ENCODE measurements around the gene MARVELD3.
"Not testable (repeated sequence)": the region's sequence is repeated elsewhere in the genome, so short reads cannot be mapped to it uniquely, and the experiment has no call there.

MARVELD3 gene

DNA sequence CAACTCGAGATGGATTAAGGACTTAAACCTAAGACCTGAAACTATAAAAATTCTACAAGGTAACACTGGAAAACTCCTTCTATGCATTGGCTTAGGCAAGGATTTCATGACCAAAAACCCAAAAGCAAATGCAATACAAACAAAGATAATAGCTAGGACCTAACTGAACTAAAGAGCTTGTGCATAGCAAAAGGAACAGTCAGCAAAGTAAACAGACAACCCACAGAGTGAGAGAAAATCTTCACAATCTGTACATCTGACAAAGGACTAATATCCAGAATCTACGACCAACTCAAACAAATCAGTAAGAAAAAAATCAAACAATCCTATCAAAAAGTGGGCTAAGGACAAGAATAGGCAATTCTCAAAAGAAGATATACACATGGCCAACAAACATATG lies 27.6 kb upstream of the MARVELD3 start:
- H3K4me1 Mint-ChIP-seq (ENCODE audit: low read depth in 2 of 2); ATAC-seq (replicated peaks); H3K4me3 Mint-ChIP-seq; H3K27ac Mint-ChIP-seq; H3K36me3 Mint-ChIP-seq (ENCODE audit: insufficient read depth); H3K9me3 Mint-ChIP-seq; DNase-seq: not testable (repeated sequence)
- H3K27me3 Mint-ChIP-seq, result peaks cover 44 to 53% of the 10 kb centered on the region in 2 donors

DNA sequence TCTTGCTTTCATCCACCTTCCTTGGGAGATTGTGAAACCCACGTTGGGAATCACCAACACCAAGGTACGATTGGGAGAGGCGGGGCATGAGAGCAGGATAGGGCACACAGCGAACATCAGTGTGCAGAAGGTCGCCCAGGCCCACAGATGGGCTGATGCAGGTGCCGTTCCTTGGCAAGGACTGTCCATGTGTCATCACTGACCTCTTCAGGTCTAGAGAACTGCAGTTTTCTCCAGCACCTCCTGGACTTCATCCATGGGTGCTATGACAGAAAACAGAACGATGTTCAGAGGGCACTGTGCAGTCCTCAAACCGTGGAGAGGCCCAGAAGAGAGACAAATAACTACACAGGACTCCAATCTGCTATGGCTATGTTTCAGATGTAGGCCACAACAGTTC lies 25.2 kb upstream of the MARVELD3 start:
- Mint-ChIP-seq H3K4me3 (no peak overlapping the region), H3K9me3 (no peaks in the 10 kb centered on the region), H3K36me3 (ENCODE audit: insufficient read depth) (peaks cover 4% of the 10 kb centered on the region), H3K4me1 (ENCODE audit: low read depth in 2 of 2) (no peaks in the 10 kb centered on the region), H3K27me3 (peaks cover 35 to 37% of the 10 kb centered on the region in 2 donors), H3K27ac (no peak overlapping the region)
- DNase-seq (no peak), ATAC-seq (replicated peaks) (no peak)

DNA sequence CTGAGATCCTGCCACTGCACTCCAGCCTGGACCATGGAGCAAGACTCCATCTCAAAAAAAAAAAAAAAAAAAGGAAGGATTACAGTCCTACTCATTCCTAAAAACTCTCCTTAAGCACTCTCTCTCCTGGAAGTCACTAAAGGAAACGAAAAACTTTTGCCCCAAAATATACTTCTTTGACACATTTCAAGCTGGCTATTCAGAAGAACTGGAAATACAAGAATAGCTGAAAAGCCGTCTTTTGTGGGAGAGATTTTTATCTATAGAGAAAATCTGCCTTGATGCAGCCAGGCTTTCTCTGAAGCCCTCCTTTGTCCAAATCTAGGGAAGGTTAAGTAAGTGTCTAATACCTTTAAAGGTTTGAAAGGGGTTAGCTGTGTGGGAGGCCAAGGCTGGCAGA lies 16.9 kb upstream of the MARVELD3 start:
- H3K36me3 Mint-ChIP-seq (ENCODE audit: insufficient read depth), result no peaks in the 10 kb centered on the region
- ATAC-seq (replicated peaks) (no peak), DNase-seq (no peak)
- H3K27me3 Mint-ChIP-seq, result peaks cover 19 to 28% of the 10 kb centered on the region in 2 donors
- H3K9me3 Mint-ChIP-seq, result no peaks in the 10 kb centered on the region
- H3K27ac Mint-ChIP-seq, result no peak overlapping the region
- H3K4me3 Mint-ChIP-seq, result no peak overlapping the region
- no peaks in the 10 kb centered on the region for H3K4me1 Mint-ChIP-seq (ENCODE audit: low read depth in 2 of 2)

DNA sequence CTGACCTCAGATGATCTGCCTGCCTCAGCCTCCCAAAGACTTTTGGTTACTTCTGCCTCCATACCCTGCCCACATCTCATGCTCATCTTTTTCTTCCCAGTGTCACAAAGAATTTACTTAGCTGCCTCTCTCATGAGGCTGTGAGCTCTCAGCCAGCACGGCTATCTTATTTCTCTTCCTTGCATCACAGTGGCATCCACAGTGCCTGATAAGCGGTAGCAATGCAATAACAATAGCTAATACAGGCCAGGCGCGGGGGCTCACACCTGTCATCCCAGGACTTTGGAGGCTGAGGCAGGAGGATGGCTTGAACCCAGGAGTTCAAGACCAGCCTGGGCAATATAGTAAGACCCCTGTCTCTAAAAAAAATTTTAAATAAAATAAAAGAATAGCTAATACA lies 15.5 kb upstream of the MARVELD3 start:
- DNase-seq (no peak), ATAC-seq (replicated peaks) (no peak)
- Mint-ChIP-seq H3K4me3 (no peak overlapping the region), H3K36me3 (ENCODE audit: insufficient read depth) (no peaks in the 10 kb centered on the region), H3K4me1 (ENCODE audit: low read depth in 2 of 2) (no peaks in the 10 kb centered on the region), H3K9me3 (no peaks in the 10 kb centered on the region), H3K27ac (no peak overlapping the region), H3K27me3 (peaks cover 24 to 42% of the 10 kb centered on the region in 2 donors)

DNA sequence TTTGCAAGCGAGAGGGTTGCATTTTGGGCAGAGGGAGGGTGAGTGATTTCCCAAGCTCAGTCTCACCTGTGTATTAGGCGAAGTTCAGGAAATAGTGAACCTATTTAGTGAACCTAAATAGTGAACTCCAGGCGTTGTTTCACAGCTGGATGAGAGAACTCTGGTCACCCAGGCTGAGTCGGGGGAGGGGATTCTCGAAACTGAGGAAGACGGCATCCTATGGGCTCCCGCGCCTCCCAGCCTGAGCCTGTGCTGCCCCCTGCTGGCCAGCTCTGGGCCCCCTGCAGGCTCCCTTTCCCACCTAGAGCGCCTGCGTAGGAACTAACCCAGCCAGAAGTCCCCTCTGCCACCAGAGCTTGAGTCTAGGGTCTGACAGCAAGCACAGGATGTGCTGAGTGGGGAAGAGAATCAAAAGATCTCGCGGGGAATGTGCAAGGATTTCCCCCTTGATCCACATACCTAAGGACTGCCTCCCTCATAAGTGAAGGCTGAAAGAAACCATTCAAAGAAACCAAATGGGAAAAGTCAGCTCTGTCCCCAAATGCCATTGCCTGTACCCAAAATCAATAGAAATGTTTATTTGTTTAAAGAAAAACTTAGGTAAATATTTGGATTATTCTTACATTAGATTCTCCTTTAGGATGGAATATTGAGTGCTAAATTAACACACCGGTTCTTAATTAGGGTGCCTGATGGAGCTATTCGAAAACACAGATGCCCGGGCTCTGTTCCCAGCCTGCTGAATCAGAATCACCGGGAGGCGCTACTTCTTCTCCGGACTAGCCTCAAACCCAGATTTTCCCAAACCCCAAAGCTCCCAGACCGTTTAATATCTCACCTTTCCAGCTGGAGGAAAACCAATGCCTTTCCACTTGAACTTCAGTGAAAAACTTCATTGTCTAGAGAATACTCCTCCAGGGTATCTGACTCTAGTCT lies 14.8 kb upstream of the MARVELD3 start:
- no peak overlapping the region for H3K4me3 Mint-ChIP-seq
- no peaks in the 10 kb centered on the region for H3K36me3 Mint-ChIP-seq (ENCODE audit: insufficient read depth)
- ATAC-seq (replicated peaks) (peak; percentile 98), DNase-seq (peak; percentile 72 to 76 (median 73))
- no peaks in the 10 kb centered on the region for H3K9me3 Mint-ChIP-seq
- H3K27ac Mint-ChIP-seq, result no peak overlapping the region
- no peaks in the 10 kb centered on the region for H3K4me1 Mint-ChIP-seq (ENCODE audit: low read depth in 2 of 2)
- peaks cover 24 to 49% of the 10 kb centered on the region in 2 donors for H3K27me3 Mint-ChIP-seq

DNA sequence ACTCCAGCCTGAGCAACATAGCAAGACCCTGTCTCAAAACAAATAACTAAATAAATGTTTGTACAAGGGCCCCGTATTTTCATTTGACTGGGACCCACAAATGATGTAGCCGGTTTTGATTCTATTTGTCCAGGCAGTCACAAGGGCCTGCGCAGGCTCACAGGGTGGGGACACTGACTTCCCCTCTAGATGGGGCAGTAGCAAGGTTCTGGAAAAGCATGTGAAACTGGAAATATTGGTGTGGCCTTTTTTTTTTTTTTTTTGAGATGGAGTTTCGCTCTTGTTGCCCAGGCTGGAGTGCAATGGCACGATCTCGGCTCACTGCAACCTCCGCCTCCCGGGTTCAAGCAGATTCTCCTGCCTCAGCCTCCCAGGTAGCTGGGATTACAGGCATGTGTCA lies 11.0 kb upstream of the MARVELD3 start:
- H3K4me3 Mint-ChIP-seq; H3K27ac Mint-ChIP-seq; ATAC-seq (replicated peaks); H3K4me1 Mint-ChIP-seq (ENCODE audit: low read depth in 2 of 2); DNase-seq; H3K9me3 Mint-ChIP-seq; H3K36me3 Mint-ChIP-seq (ENCODE audit: insufficient read depth): not testable (repeated sequence)
- H3K27me3 Mint-ChIP-seq, result peaks cover 24 to 42% of the 10 kb centered on the region in 2 donors

DNA sequence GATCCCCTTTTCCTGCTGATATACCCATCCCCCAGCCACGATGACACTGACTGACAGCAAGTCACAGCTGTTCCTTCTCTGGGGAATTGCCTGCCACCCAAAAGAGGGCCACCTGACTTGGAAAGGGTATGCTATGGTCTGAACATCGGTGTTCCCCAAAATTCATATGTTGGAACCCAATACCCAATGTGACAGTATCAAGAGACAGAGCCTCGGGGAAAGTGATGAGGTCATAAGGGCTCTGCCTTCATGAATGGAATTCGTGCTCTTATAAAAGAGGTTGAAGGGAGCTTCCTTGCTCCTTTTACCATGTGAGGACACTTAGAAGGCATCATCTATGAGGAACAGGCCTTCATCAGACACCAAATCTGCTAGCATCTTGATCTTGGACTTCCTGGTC lies 7.6 kb upstream of the MARVELD3 start:
- Mint-ChIP-seq H3K27ac (no peak overlapping the region), H3K36me3 (ENCODE audit: insufficient read depth) (no peaks in the 10 kb centered on the region), H3K9me3 (no peaks in the 10 kb centered on the region), H3K4me1 (ENCODE audit: low read depth in 2 of 2) (peaks cover 0 to 8% of the 10 kb centered on the region in 2 donors), H3K27me3 (peaks cover 8 to 22% of the 10 kb centered on the region in 2 donors), H3K4me3 (no peak overlapping the region)
- DNase-seq (no peak), ATAC-seq (replicated peaks) (no peak)

DNA sequence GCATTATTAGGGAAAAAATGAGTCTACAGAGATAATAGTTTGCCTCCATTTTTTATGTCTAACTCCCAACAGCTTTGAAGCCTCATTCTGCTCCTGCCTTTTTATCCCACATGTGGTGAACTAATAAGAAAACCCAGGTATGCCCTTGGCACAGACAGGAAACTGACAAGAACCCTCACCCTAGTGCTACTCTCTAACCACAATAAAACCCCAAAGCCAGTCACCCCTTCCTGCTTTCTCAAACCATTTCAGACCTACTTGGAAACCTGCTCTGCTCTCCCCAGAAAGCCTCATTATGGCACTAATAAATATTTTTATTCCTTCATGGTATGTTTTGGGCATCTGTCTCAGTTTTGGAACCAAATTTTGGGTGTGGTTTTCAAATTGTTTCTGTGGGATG lies 3.9 kb upstream of the MARVELD3 start:
- Mint-ChIP-seq H3K4me1 (ENCODE audit: low read depth in 2 of 2) (peaks cover 0 to 9% of the 10 kb centered on the region in 2 donors), H3K9me3 (no peaks in the 10 kb centered on the region), H3K27ac (no peak overlapping the region), H3K27me3 (no peaks in the 10 kb centered on the region), H3K4me3 (peak overlapping the region; percentile 1 to 51), H3K36me3 (ENCODE audit: insufficient read depth) (no peaks in the 10 kb centered on the region)
- DNase-seq (no peak), ATAC-seq (replicated peaks) (peak; percentile 81)

DNA sequence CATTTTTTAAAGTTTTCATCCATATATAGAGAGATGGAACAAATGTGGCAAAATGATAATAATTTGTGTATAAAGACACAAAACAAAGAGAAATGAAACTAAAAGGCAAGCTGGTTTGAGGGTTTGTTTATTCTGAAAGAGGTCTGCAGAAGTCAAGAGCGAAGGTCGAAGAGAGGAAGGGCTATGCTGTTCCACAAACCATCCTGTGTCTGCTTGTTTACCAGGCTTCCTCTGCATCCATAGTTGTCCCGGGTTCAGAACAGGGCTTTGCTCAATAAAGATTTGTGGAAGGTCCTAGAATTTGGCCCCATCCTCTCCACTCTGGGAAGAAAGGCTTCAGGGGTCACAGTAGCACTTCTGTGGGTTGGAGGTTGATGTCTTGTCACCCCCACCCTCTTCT lies 2.4 kb upstream of the MARVELD3 start:
- Mint-ChIP-seq H3K4me1 (ENCODE audit: low read depth in 2 of 2) (peaks cover 0 to 9% of the 10 kb centered on the region in 2 donors), H3K27me3 (no peaks in the 10 kb centered on the region), H3K9me3 (no peaks in the 10 kb centered on the region), H3K27ac (no peak overlapping the region), H3K36me3 (ENCODE audit: insufficient read depth) (no peaks in the 10 kb centered on the region), H3K4me3 (no peak overlapping the region)
- no peak for ATAC-seq (replicated peaks)
- DNase-seq, result no peak

- Mint-ChIP-seq H3K4me1 (ENCODE audit: low read depth in 2 of 2) (peaks cover 0 to 9% of the 10 kb centered on the region in 2 donors), H3K27ac (no peak overlapping the region), H3K4me3 (peak overlapping the region in 1 of 2 donors; percentile 62), H3K9me3 (no peaks in the 10 kb centered on the region), H3K36me3 (ENCODE audit: insufficient read depth) (no peaks in the 10 kb centered on the region), H3K27me3 (no peaks in the 10 kb centered on the region)
- DNase-seq (no peak), ATAC-seq (replicated peaks) (no peak)
These were observed 702 bp upstream of the MARVELD3 start for GRCh38 chr16:71625113-71625850.

DNA sequence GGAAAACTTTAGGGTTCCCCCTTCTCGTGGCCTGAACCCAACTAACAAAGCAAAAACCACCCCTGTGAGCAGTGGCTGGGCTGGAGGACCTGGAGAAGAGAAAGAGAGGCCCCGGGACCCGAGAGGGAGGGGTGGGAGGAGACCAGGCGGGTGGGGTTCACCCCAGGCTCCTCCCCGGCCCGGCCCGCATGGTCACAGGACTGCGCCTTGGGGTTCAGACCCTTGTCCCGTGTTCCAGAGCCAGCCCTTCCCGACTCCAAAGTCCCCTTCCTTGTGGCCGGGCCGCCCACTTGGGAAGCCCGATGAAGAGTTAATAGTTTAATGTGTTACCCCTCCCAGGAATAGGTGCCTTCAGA lies 852 bp downstream of the MARVELD3 start:
- no peaks in the 10 kb centered on the region for H3K27me3 Mint-ChIP-seq
- no peaks in the 10 kb centered on the region for H3K9me3 Mint-ChIP-seq
- ATAC-seq (replicated peaks) (peak; percentile 7), DNase-seq (no peak)
- peaks cover 0 to 6% of the 10 kb centered on the region in 2 donors for H3K4me1 Mint-ChIP-seq (ENCODE audit: low read depth in 2 of 2)
- peak overlapping the region; percentile 9 to 44 for H3K4me3 Mint-ChIP-seq
- no peaks in the 10 kb centered on the region for H3K36me3 Mint-ChIP-seq (ENCODE audit: insufficient read depth)
- H3K27ac Mint-ChIP-seq, result no peak overlapping the region

DNA sequence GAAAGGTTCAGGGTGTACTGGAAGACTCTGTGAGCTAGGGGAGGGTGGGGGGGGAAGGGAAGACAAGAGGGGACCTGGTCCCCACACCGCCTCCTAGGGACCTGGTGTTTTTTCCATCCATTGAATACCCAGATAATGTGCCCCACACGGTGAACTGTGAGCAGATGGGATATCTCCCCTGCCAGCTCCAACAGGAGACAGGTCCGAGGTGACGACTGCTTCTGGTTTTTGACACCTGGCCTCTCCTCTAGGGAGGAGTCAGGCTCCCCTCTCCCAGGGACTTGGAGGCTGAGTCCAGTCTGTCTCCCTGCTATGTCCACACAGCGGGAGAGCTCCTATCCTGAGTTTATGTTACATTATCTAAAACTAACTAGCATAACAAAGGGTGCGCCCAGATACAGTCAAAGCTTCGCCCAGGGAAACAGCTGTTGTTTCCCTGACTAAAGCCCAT lies 1.8 kb downstream of the MARVELD3 start:
- Mint-ChIP-seq H3K9me3 (no peaks in the 10 kb centered on the region), H3K27me3 (no peaks in the 10 kb centered on the region), H3K27ac (no peak overlapping the region), H3K4me1 (ENCODE audit: low read depth in 2 of 2) (peaks cover 0 to 1% of the 10 kb centered on the region in 2 donors), H3K36me3 (ENCODE audit: insufficient read depth) (no peaks in the 10 kb centered on the region), H3K4me3 (no peak overlapping the region)
- DNase-seq, result no peak
- ATAC-seq (replicated peaks), result no peak

- Mint-ChIP-seq H3K4me3 (no peak overlapping the region), H3K9me3 (no peaks in the 10 kb centered on the region), H3K4me1 (ENCODE audit: low read depth in 2 of 2) (peaks cover 0 to 1% of the 10 kb centered on the region in 2 donors), H3K27me3 (no peaks in the 10 kb centered on the region), H3K27ac (no peak overlapping the region), H3K36me3 (ENCODE audit: insufficient read depth) (no peaks in the 10 kb centered on the region)
- ATAC-seq (replicated peaks) (no peak), DNase-seq (no peak)
These were observed 2.8 kb downstream of the MARVELD3 start for GRCh38 chr16:71628810-71629209.
